NT2/D1 (cell line): Measurements from ENCODE around the gene SLC9A8.

Source experiments
- SUZ12 ChIP-seq: IDR thresholded peaks from 2 replicates; pipeline ENCODE4 v1.6.1; 2011; ENCODE audit not compliant: insufficient read length, insufficient read depth; ENCODE audit errors: extremely low read depth
- YY1 ChIP-seq: IDR thresholded peaks from 2 replicates; pipeline ENCODE4 v1.6.1; 2011; ENCODE audit not compliant: insufficient read length, insufficient read depth
- ZNF274 ChIP-seq: IDR thresholded peaks from 2 replicates; pipeline ENCODE4 v1.6.1; 2011; ENCODE audit warnings: mild to moderate bottlenecking, low read depth, low read length

DNA sequence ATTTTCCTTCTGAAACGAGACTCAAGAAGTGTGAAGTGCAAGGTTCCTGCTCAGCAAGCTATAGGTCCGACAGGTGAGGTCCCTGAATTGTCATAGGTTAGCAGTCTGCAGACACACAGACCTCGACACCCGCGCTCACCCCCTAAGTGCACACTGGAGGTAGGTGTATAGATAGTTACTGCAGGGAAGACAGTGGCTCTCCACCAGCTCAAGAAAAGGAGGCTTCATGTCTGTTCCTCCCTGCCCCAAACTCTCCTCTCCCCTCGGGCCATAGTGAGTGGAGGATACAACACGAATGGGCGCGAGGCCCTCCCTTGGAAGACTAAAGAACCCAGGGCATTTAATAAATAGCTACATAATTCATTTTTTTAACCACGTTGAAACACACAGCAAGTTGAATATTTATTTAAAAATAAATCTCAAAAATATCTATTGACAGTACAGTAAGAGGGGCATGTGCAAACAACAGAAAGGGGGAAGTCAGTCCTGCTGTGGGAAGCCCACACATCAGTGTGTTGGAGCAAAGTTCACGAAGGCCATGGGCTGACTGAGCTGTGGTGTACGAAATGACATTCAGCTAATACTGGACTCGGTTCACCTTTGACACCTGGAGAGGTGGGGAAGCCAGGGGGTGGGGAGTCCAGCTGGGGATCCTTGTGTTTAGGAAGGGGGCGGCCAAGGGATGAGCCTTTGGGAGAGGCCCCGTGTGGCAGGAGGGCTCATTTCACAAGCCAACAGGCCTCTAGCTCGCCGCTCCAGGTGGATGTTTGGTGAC, 92.0 kb downstream of the SLC9A8 start:
- no peak for TF ChIP-seq YY1
- no peak for TF ChIP-seq ZNF274
- no peak for TF ChIP-seq SUZ12
